Colonic mucosa (tissue), 4 donors: ENCODE results near the gene CD58. TPM values are rescaled to one million over a fixed set of nuclear protein-coding genes. Genes with fewer than 3 reads are reported as not detected.
A peak's percentile ranks its signal among the peaks of the same experiment; 100 is the strongest.

Experiments used
- DNase-seq: peaks from one replicate; pipeline ENCODE4 v3.0.0-alpha.2; 2020
- H3K27ac ChIP-seq: fragments of 200-600 bp; one replicate; pipeline ENCODE4 v1.8.0; 2021
- H3K27me3 ChIP-seq: fragments of 200-600 bp; one replicate; pipeline ENCODE4 v1.8.0; 2021
- H3K36me3 ChIP-seq: fragments of 200-600 bp; one replicate; pipeline ENCODE4 v1.8.0; 2021
- H3K4me1 ChIP-seq: fragments of 200-600 bp; one replicate; pipeline ENCODE4 v1.8.0; 2021; ENCODE audit warnings: mild to moderate bottlenecking
- H3K4me3 ChIP-seq: fragments of 200-600 bp; one replicate; pipeline ENCODE4 v1.8.0; 2021
- H3K9ac ChIP-seq, 2 donors: one replicate each; pipeline ENCODE4 v1.7.0; 2013; ENCODE audit warnings: control low read depth in 2 of 2, low read depth in 2 of 2, low read length in 2 of 2
- H3K9me3 ChIP-seq: fragments of 200-600 bp; one replicate; pipeline ENCODE4 v1.8.0; 2021
- intact Hi-C: fragments of 100-400 bp; cut with DNase I; formaldehyde crosslinking; loops from one replicate; pipeline ENCODE4 v1.14.1; 2022
- total RNA-seq, 2 donors: library from RNA; stranded (reverse); fragmentation: NEBNext Ultra II Directional in 1 of 2; extraction: Animal tissue kit (Norgen Biotek cat#: 25700) in 1 of 2; gene quantifications; one replicate each; pipeline ENCODE4 v1.2.1, GENCODE V29; 2021
- TF ChIP-seq, protein P1 (sequence below): fragments of 200-600 bp; IDR thresholded peaks from one replicate; pipeline ENCODE4 v1.8.0; 2022; ENCODE audit warnings: antibody characterized with exemption, mild to moderate bottlenecking
- donor health status: healthy.
- donor health status: DM: no; HTN: no; CAD: no.
- donor health status: DM: no; HTN: no; CAD: no.

The CD58 gene
- total RNA-seq, 2 donors from 2014 or later = 16.1 to 25.9 TPM

DNA sequence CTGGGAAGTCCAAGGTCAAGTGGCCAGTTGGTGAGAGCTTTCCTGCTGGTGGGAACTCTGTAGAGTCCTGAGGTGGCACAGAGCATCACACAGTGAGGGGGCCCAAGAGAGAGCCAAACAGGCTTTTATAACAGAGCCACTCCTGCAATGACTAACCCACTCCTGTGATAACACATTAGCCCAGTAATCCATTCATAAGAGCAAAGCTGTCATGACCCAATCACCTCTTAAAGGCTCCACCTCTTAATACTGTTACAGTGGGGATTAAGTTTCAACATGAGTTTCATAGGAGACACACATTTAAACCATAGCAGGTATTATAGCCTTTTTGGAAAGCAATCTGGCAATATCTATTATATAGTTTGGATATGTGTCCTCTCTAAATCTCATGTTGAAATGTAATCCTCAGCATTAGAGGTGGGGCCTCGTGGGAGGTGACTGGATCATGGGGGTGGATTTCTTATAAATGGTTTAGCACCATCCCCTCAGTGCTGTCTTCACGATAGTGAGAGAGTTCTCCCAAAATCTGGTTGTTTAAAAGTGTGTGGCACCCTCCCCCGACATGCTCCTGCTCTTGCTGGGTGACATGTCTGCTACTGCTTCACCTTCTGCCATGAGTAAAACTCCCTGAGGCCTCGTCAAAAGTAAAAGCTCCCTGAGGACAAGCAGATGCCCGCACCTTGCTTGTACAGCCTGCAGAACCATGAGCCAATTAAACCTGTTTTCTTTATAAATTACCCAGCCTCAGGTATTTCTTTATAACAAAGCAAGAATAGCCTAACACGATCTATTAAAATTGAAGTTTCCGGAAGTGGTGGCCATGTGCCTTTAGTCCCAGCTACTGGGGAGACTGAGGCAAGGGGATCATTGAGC, 64.5 kb downstream of the CD58 start:
- H3K36me3 ChIP-seq = no peaks in the 10 kb centered on the region
- H3K27ac ChIP-seq = no peak overlapping the region
- H3K27me3 ChIP-seq = no peaks in the 10 kb centered on the region
- H3K4me1 ChIP-seq = no peaks in the 10 kb centered on the region
- no peak for DNase-seq
- no peaks in the 10 kb centered on the region for H3K9me3 ChIP-seq
- TF ChIP-seq, protein P1, sequence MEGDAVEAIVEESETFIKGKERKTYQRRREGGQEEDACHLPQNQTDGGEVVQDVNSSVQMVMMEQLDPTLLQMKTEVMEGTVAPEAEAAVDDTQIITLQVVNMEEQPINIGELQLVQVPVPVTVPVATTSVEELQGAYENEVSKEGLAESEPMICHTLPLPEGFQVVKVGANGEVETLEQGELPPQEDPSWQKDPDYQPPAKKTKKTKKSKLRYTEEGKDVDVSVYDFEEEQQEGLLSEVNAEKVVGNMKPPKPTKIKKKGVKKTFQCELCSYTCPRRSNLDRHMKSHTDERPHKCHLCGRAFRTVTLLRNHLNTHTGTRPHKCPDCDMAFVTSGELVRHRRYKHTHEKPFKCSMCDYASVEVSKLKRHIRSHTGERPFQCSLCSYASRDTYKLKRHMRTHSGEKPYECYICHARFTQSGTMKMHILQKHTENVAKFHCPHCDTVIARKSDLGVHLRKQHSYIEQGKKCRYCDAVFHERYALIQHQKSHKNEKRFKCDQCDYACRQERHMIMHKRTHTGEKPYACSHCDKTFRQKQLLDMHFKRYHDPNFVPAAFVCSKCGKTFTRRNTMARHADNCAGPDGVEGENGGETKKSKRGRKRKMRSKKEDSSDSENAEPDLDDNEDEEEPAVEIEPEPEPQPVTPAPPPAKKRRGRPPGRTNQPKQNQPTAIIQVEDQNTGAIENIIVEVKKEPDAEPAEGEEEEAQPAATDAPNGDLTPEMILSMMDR = no peak
- H3K9ac ChIP-seq = no peak overlapping the region
- intact Hi-C loops = no loop called here
- H3K4me3 ChIP-seq = no peak overlapping the region

DNA sequence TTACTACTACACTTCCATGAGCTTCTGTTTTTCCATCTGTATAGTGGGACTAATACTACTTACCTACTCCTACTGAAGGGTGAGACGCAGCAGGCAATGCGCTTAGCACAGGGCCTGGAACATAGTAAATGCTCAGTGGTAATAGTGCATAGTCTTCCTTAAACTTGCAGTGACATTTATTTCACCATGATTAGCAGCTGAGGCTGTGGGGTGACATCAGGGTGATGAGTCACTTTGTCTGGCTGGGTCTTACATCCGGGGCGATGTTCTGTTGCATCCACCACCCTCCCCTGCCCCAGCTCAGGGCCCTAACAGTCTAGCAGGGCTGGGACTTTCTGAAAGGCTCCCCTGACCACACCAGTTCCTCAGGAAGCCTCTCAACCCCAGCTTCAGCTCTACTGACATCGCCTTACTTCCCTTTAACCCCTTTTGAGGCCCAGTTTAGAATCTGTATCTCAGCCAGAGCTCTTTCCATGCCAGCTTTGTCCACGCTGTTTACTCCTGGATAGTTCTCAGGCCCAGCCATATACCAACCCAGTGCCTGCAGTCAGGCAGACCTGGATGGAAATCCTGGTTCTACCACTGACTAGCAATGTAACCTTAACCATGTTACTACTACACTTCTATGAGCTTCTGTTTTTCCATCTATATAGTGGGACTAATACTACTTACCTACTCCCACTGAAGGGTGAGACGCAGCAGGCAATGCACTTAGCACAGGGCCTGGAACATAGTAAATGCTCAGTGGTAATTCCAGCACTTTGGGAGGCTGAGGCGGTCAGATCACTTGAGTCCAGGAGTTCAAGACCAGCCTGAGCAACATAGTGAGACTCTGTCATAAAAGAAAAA, 66.3 kb downstream of the CD58 start:
- no peaks in the 10 kb centered on the region for H3K4me1 ChIP-seq
- peak overlapping the region; percentile 49 for H3K27ac ChIP-seq
- DNase-seq = no peak
- no peaks in the 10 kb centered on the region for H3K36me3 ChIP-seq
- peak overlapping the region in 1 of 2 donors; percentile 27 for H3K9ac ChIP-seq
- no peak overlapping the region for H3K4me3 ChIP-seq
- no peaks in the 10 kb centered on the region for H3K27me3 ChIP-seq
- TF ChIP-seq, protein P1 = no peak
- intact Hi-C loops = no loop called here
- no peaks in the 10 kb centered on the region for H3K9me3 ChIP-seq

- Histone ChIP-seq H3K9ac (peak overlapping the region in 1 of 2 donors; percentile 27), H3K4me1 (no peaks in the 10 kb centered on the region), H3K27ac (peak overlapping the region; percentile 49), H3K36me3 (no peaks in the 10 kb centered on the region), H3K9me3 (no peaks in the 10 kb centered on the region), H3K27me3 (no peaks in the 10 kb centered on the region), H3K4me3 (no peak overlapping the region)
- no peak for DNase-seq
- intact Hi-C loops = no loop called here
- TF ChIP-seq, protein P1 = no peak
These were observed 67.1 kb downstream of the CD58 start for GRCh38 chr1:116503546-116504307.

- Histone ChIP-seq H3K9me3 (no peaks in the 10 kb centered on the region), H3K27ac (no peak overlapping the region), H3K36me3 (no peaks in the 10 kb centered on the region), H3K9ac (no peak overlapping the region), H3K27me3 (no peaks in the 10 kb centered on the region), H3K4me3 (no peak overlapping the region), H3K4me1 (no peaks in the 10 kb centered on the region)
- TF ChIP-seq, protein P1 = no peak
- DNase-seq = no peak
- intact Hi-C loops = no loop called here
These were observed 68.0 kb downstream of the CD58 start for GRCh38 chr1:116502671-116503314.

DNA sequence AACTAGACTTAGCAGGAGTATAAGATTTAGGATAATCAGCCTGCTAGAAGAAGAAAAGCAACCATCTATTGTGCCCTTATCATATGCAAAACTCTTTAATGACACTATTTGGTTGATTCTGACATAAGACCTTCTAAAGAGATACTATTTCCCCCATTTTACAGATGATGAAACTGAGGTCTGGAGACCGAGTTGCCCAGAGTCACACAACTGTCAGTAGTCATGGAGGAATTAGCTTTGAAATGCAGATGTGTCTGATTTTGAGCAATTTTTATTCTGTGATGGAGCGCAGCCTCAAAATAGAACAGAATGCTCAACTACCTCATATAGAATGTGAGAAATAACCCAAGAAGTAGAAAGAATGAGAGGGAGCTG, 69.0 kb downstream of the CD58 start:
- Histone ChIP-seq H3K4me3 (no peak overlapping the region), H3K9me3 (no peaks in the 10 kb centered on the region), H3K27me3 (no peaks in the 10 kb centered on the region), H3K9ac (no peak overlapping the region), H3K4me1 (no peaks in the 10 kb centered on the region), H3K36me3 (no peaks in the 10 kb centered on the region), H3K27ac (no peak overlapping the region)
- DNase-seq = no peak
- intact Hi-C loops = no loop called here
- TF ChIP-seq, protein P1 = no peak
